OCI-LY1 (cell line): ENCODE results near the gene ACE.

Experiments used
- H2AFZ ChIP-seq: fragments of 200-600 bp; sonication (generic), shearing (Covaris generic); 2 replicates; pipeline ENCODE4 v1.6.0; 2014; ENCODE audit warnings: antibody characterized with exemption, mild to moderate bottlenecking, low read length
- H3F3A ChIP-seq: fragments of 200-600 bp; sonication (generic), shearing (Covaris generic); 2 replicates; pipeline ENCODE4 v1.6.0; 2014; ENCODE audit warnings: mild to moderate bottlenecking, antibody characterized with exemption, low read length, moderate library complexity; ENCODE audit not compliant: insufficient read depth
- H3K27ac ChIP-seq: fragments of 200-600 bp; sonication (generic); 2 replicates; pipeline ENCODE4 v1.5.1; 2014; ENCODE audit warnings: low read length, mixed run types, mild to moderate bottlenecking, low read depth; ENCODE audit not compliant: poor library complexity, severe bottlenecking
- H3K27me3 ChIP-seq: fragments of 200-600 bp; sonication (generic); 2 replicates; pipeline ENCODE4 v1.6.0; 2014; ENCODE audit warnings: antibody characterized with exemption, mild to moderate bottlenecking, low read length, moderate library complexity; ENCODE audit not compliant: insufficient read depth
- H3K36me3 ChIP-seq: fragments of 200-600 bp; sonication (generic); 2 replicates; pipeline ENCODE4 v1.6.1; 2014; ENCODE audit warnings: mild to moderate bottlenecking, antibody characterized with exemption, low read length, moderate library complexity, mixed read lengths; ENCODE audit not compliant: insufficient read depth
- H3K4me1 ChIP-seq: fragments of 200-600 bp; sonication (generic); 2 replicates; pipeline ENCODE4 v1.5.1; 2014; ENCODE audit warnings: mild to moderate bottlenecking, low read length, moderate library complexity; ENCODE audit not compliant: insufficient read depth, severe bottlenecking
- H3K4me2 ChIP-seq: fragments of 200-600 bp; sonication (generic), shearing (Covaris generic); 2 replicates; pipeline ENCODE4 v1.6.1; 2014; ENCODE audit warnings: low read length
- H3K4me3 ChIP-seq: fragments of 200-600 bp; sonication (generic); 2 replicates; pipeline ENCODE4 v1.5.1; 2014; ENCODE audit warnings: low read length, low read depth, mild to moderate bottlenecking, mixed read lengths; ENCODE audit not compliant: poor library complexity, severe bottlenecking
- H3K79me2 ChIP-seq: fragments of 200-600 bp; shearing (Covaris generic); 2 replicates; pipeline ENCODE4 v1.6.1; 2016; ENCODE audit warnings: mixed run types, low read length, mixed read lengths; ENCODE audit not compliant: insufficient read depth
- H3K9ac ChIP-seq: fragments of 200-600 bp; sonication (generic), shearing (Covaris generic); 2 replicates; pipeline ENCODE4 v1.6.1; 2014; ENCODE audit warnings: mild to moderate bottlenecking, low read length, mixed read lengths
- H3K9me2 ChIP-seq: fragments of 200-600 bp; sonication (generic), shearing (Covaris generic); 2 replicates; pipeline ENCODE4 v1.6.1; 2014; ENCODE audit warnings: low read depth, mild to moderate bottlenecking, low read length, mixed read lengths
- H3K9me3 ChIP-seq: fragments of 200-600 bp; shearing (Covaris generic); 2 replicates; pipeline ENCODE4 v1.6.1; 2014; ENCODE audit warnings: low read length, mixed read lengths
- H4K20me1 ChIP-seq: fragments of 200-600 bp; sonication (generic), shearing (Covaris generic); 2 replicates; pipeline ENCODE4 v1.6.0; 2016; ENCODE audit warnings: mild to moderate bottlenecking, low read length; ENCODE audit not compliant: insufficient read depth
- CTCF ChIP-seq: fragments of 200-600 bp; sonication (generic), shearing (Covaris generic); IDR thresholded peaks from 2 replicates; pipeline ENCODE4 v1.5.1; 2017; ENCODE audit warnings: mild to moderate bottlenecking, antibody characterized with exemption, low read length, moderate library complexity, mixed read lengths
- EZH2 ChIP-seq: fragments of 200-600 bp; sonication (generic), shearing (Covaris generic); IDR thresholded peaks from 2 replicates; pipeline ENCODE4 v1.8.0; 2017; ENCODE audit warnings: borderline replicate concordance, mixed run types, mild to moderate bottlenecking, antibody characterized with exemption, low read length, moderate library complexity, mixed read lengths

ACE gene

GRCh38 chr17:63480192-63480784 lies 3.4 kb downstream of the ACE start:
- no peak overlapping the region for H3K4me3 ChIP-seq
- TF ChIP-seq EZH2 (no peak), CTCF (no peak)
- no peak overlapping the region for H3K4me2 ChIP-seq

GRCh38 chr17:63480826-63481487 lies 4.1 kb downstream of the ACE start:
- Histone ChIP-seq H3K4me1 (peaks cover 19% of the 10 kb centered on the region), H3K36me3 (no peaks in the 10 kb centered on the region), H3K9ac (no peak overlapping the region), H2AFZ (no peak overlapping the region), H3K9me2 (no peaks in the 10 kb centered on the region), H3K27me3 (no peaks in the 10 kb centered on the region; the same call in 1 of the 2 replicates), H3K79me2 (no peaks in the 10 kb centered on the region), H3F3A (no peaks in the 10 kb centered on the region), H3K27ac (no peak overlapping the region), H3K9me3 (no peaks in the 10 kb centered on the region), H3K4me2 (no peak overlapping the region), H3K4me3 (no peak overlapping the region), H4K20me1 (no peaks in the 10 kb centered on the region)
- TF ChIP-seq CTCF = no peak

More at GRCh38 chr17:63480192-63480784, 3.4 kb downstream of the ACE start:
- no peaks in the 10 kb centered on the region for H3K9me3 ChIP-seq
- H3K27me3 ChIP-seq = peaks cover 7% of the 10 kb centered on the region; the same call in 1 of the 2 replicates
- no peak overlapping the region for H3K9ac ChIP-seq
- no peak overlapping the region for H3K27ac ChIP-seq
- H3K36me3 ChIP-seq = no peaks in the 10 kb centered on the region
- H3K9me2 ChIP-seq = no peaks in the 10 kb centered on the region
- H3K4me1 ChIP-seq = peaks cover 19% of the 10 kb centered on the region
- no peaks in the 10 kb centered on the region for H3F3A ChIP-seq
- no peaks in the 10 kb centered on the region for H4K20me1 ChIP-seq
- no peak overlapping the region for H2AFZ ChIP-seq
- no peaks in the 10 kb centered on the region for H3K79me2 ChIP-seq

GRCh38 chr17:63481488-63481870 lies 4.6 kb downstream of the ACE start:
- no peaks in the 10 kb centered on the region for H3K27me3 ChIP-seq
- H3K4me3 ChIP-seq = no peak overlapping the region
- H3F3A ChIP-seq = no peaks in the 10 kb centered on the region
- peaks cover 18% of the 10 kb centered on the region for H3K4me1 ChIP-seq
- no peaks in the 10 kb centered on the region for H4K20me1 ChIP-seq
- H3K9me2 ChIP-seq = no peaks in the 10 kb centered on the region
- H3K9me3 ChIP-seq = no peaks in the 10 kb centered on the region
- H3K36me3 ChIP-seq = no peaks in the 10 kb centered on the region
- no peak for TF ChIP-seq EZH2
- TF ChIP-seq CTCF = no peak
- no peak overlapping the region for H3K4me2 ChIP-seq
- no peak overlapping the region for H3K9ac ChIP-seq
- no peaks in the 10 kb centered on the region for H3K79me2 ChIP-seq
- no peak overlapping the region for H2AFZ ChIP-seq
- H3K27ac ChIP-seq = no peak overlapping the region
